WTC11 (cell line): ENCODE data around the gene COL4A1.

ENCODE experiments used
- TF ChIP-seq, protein P1 (sequence below): fragments of 200-600 bp; IDR thresholded peaks from 2 replicates; pipeline ENCODE4 v1.8.0; 2022; ENCODE audit warnings: antibody characterized with exemption
- TF ChIP-seq, protein P2 (sequence below): sonication (generic); formaldehyde crosslinking; IDR thresholded peaks from 2 replicates; pipeline ENCODE4 v1.8.0; 2022; ENCODE audit warnings: mild to moderate bottlenecking, missing genetic modification reagents

GRCh38 chr13:110330491-110331011, 23.6 kb upstream of the COL4A1 start:
- TF ChIP-seq, protein P1, sequence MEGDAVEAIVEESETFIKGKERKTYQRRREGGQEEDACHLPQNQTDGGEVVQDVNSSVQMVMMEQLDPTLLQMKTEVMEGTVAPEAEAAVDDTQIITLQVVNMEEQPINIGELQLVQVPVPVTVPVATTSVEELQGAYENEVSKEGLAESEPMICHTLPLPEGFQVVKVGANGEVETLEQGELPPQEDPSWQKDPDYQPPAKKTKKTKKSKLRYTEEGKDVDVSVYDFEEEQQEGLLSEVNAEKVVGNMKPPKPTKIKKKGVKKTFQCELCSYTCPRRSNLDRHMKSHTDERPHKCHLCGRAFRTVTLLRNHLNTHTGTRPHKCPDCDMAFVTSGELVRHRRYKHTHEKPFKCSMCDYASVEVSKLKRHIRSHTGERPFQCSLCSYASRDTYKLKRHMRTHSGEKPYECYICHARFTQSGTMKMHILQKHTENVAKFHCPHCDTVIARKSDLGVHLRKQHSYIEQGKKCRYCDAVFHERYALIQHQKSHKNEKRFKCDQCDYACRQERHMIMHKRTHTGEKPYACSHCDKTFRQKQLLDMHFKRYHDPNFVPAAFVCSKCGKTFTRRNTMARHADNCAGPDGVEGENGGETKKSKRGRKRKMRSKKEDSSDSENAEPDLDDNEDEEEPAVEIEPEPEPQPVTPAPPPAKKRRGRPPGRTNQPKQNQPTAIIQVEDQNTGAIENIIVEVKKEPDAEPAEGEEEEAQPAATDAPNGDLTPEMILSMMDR = no peak
- TF ChIP-seq, protein P2, sequence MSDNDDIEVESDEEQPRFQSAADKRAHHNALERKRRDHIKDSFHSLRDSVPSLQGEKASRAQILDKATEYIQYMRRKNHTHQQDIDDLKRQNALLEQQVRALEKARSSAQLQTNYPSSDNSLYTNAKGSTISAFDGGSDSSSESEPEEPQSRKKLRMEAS (CRISPR knock-in tag) = no peak
